Stomach (tissue), 4 donors: ENCODE data around the gene HTR1D.

Experiments used
- EP300 ChIP-seq: sonication (generic); formaldehyde crosslinking; IDR thresholded peaks from one replicate; pipeline ENCODE4 v1.6.1; 2017; ENCODE audit warnings: antibody characterized with exemption
- POLR2A ChIP-seq, 4 donors: fragments of 450-650 bp; IDR thresholded peaks; one replicate each; pipeline ENCODE4 v1.6.1; 2016; ENCODE audit warnings: antibody characterized with exemption in 4 of 4, control low read depth in 2 of 4, mild to moderate bottlenecking in 1 of 4, moderate library complexity in 1 of 4
- POLR2AphosphoS5 ChIP-seq, 3 donors: sonication (generic); formaldehyde crosslinking; IDR thresholded peaks; one replicate each; pipeline ENCODE4 v1.6.1; 2016; ENCODE audit warnings: antibody characterized with exemption in 3 of 3
- TF ChIP-seq, protein P1 (sequence below), 7 experiments: fragments of 450-650 bp in 4 of 7; fragments of 200-600 bp in 3 of 7; sonication (generic) in 3 of 7; IDR thresholded peaks; one replicate each; pipeline ENCODE4 v1.5.1; 2016 to 2019; ENCODE audit warnings: antibody characterized with exemption in 7 of 7, control low read depth in 2 of 7, mild to moderate bottlenecking in 1 of 7

DNA sequence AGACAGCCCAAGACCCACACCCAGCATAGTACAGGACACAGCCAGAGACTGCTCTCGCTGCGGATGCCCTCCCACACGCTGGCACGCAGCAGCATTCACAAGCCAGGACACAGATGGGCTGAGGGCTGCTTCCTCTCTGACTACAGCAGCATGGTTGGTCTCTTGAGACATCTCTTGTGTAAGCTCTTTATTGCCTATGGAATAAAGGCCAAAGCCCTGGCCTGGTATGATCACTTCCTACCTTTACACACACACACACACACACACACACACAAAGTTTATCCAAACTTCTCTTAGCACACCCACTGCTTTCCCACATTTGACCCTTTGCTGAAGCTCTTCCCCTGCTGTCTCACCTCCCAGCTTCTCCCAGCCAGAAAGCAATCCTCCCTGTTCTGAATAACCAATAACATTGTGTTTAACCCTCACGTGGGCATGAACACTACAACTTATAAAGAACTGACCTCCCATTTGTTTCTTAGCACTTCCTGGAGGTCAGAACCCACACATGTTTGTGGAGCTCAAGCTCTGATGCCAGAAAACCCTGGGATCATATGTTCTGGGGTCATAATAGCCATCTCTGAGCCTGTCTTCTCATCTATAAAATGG, 47.5 kb downstream of the HTR1D start:
- TF ChIP-seq EP300 (no peak), POLR2A (IDR thresholded peaks at IDR 0.05) (no peak), POLR2AphosphoS5 (IDR thresholded peaks at IDR 0.05) (peak in 2 of 3 donors; percentile 38 to 53)
- TF ChIP-seq, protein P1, sequence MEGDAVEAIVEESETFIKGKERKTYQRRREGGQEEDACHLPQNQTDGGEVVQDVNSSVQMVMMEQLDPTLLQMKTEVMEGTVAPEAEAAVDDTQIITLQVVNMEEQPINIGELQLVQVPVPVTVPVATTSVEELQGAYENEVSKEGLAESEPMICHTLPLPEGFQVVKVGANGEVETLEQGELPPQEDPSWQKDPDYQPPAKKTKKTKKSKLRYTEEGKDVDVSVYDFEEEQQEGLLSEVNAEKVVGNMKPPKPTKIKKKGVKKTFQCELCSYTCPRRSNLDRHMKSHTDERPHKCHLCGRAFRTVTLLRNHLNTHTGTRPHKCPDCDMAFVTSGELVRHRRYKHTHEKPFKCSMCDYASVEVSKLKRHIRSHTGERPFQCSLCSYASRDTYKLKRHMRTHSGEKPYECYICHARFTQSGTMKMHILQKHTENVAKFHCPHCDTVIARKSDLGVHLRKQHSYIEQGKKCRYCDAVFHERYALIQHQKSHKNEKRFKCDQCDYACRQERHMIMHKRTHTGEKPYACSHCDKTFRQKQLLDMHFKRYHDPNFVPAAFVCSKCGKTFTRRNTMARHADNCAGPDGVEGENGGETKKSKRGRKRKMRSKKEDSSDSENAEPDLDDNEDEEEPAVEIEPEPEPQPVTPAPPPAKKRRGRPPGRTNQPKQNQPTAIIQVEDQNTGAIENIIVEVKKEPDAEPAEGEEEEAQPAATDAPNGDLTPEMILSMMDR (IDR thresholded peaks at IDR 0.05), result no peak
